ENCODE results near the gene PDE6A.

- TF ChIP-seq CTCF (conservative IDR thresholded peaks at IDR 0.05; ENCODE audit: low read length) (no peak), EZH2phosphoT487 (IDR thresholded peaks at IDR 0.05; ENCODE audit: borderline replicate concordance) (no peak)
Observed at GRCh38 chr5:149981206-149981605, 36.6 kb upstream of the PDE6A start.

All from Loucy (cell line).